ENCODE data around the gene AADACL4.

DNA sequence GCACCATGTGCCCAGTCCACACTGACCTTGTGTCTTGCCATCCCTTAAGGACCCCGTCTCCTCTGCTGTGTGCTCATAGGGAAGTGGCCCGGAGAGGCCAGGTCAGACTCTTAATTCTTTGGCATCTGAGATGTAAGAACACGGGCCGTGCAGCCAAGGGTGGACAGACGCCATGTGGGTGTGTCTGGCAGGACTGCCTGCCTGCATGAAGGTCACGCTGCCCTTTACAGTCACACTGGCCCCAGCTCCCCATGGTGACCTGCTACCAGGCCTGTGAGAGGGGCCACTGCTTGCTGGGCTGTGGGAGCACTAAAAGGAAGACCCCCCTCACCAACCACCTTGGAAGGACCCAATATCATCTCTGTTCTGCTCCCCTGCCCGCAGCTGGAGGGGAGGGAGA lies 43.5 kb upstream of the AADACL4 start:
- TF ChIP-seq CTCF (IDR thresholded peaks at IDR 0.05), result no peak
- TF ChIP-seq POLR2A (IDR thresholded peaks at IDR 0.05), result no peak
